Stimulated activated CD8-positive, alpha-beta memory T cell treated with anti-CD3 and anti-CD28 coated beads, Interleukin-2, amount 100 ng/mL, for 48 hours (primary cell): Measurements from ENCODE around the gene ABTB2.

ENCODE experiments used
- DNase-seq, 2 donors: peaks; one replicate each; pipeline ENCODE4 v3.0.0-alpha.2; 2020; ENCODE audit warnings: low read depth in 2 of 2

Gene ABTB2

DNA sequence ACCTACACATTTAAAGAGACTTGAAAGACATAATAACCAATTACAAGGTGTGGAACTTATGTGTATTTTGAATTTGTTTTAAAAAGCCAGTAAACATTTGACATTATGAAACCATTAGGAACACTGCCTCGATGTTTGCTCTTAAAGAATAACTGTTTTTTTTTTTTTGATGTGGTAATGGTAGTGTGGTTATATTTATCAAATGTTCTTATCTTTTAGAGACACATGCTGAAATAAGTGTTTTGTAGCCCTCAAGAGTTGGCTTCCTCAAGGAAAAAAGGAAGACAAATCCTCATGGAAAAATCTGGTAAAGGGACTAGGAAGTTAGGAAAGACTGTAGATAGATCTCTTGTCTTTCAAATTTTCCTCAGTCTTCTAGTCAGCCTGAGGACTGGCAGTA, 2.2 kb upstream of the ABTB2 start:
- no peak for DNase-seq

DNA sequence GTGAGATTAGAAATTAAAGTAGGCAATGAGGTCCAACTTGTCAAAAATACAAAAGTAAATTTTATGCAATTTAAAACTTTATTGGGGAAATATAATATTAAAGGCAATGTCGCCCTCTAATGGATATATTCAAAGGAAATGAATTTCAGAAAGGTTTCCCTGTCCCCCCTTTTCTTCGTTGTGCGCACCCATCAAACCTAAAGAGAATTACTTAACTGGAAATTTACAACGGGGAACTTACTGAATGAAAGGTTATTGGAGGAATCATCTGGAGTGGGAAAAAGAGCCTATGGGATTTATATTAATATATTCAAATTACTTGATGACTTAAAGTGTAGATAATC, 1.7 kb upstream of the ABTB2 start:
- DNase-seq, result no peak

DNA sequence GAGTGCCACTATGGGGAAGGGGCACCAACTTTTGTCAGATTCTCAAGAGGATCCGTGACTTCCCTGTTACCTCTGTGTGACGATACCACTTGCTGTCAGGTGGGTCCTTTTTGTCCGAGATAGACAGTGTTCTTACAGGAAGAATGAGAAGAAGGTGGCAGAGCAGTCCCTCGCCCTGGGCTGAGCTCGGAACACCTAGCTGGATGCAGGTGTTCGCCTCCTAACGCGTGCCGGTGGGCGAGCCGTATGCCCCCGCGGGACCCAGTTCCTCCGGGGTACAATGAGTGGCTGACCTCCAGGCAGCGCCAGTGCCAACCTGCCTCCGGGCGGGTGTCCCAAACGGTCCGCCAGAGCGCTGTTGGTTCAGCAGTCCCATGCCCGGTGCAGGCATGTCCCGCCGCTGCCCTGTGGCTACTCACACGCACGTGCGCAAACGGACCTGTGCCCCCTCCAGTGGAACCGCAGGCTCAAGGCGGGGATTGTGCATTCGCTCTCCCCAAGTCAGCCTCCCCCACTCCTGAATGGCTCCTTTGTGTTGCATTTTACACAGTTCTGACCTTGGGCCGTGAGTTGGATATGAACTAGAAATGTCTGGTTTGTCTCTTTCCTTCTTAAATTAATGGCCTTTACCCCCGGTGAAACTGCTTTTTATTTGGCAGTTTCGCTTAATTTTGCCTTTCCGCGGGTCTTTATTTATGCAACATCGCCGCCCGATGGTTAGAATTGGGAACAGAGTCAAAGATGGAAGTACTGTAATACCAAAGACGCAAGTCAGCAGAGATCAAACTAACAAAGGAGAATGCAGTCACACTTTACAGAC, 1.1 kb upstream of the ABTB2 start:
- DNase-seq, result peak; percentile 35 to 44

DNA sequence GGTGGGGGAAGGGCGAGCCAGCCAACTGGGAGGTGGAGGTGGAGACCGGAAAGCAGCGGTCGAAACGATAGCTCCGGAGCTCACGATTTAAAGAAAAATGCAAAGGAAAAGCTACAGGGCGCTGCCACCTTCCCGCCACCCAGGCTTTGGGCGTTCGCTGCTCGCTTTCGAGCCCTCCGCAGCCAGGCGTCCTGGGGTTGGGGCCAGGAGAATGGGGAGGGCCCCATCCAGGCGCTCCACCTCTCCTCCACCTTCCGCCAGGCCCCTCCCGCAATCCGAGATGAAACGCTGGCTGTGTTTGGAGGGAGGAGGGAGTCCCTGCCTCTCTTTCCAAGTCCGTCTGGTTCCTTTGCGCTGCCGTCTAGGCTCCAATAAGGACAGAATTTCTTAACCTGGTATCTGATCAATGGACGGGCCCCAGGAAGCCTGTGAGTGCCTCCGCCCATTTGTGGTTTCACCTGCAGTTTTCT, 483 bp upstream of the ABTB2 start:
- peak in 1 of 2 donors; percentile 30 for DNase-seq

DNA sequence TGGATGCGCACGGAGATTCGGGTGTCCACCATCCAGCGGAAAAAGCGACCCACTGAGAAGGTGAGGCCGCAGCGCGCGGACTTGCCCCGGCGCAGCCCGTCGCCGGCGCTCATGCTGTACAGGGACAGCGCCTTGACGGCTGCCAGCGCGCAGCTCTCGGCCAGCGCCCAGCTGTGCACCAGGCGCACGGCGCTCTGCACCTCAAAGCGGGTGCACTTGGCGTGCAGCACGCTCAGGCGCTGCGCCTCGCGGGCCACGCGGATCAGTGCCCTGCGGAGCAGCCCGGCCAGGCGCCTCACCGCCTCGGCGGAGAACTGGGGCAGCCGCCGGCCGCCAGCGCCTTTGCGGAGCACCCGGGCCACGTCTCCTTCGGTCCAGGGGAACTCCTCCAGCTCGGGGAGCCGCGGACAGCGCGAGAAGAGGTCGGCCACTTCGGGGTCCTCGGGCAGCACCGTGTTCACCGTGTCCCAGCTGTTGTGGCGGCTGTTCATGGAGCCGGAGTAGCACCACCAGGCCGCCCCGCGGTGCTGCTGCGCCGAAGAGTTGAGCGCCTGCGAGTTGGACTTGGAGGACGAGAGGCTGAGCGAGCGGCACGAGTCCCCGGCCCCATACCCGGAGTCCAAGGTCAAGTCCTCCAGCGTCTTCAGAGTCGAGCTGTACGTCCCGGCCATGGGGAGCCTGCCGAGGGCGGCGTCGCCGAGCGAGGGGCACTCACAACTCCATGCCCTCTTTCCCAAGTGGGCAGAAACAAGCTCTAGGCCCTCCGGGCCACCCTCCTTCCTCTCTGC, 703 bp downstream of the ABTB2 start:
- peak; percentile 22 to 27 for DNase-seq

DNA sequence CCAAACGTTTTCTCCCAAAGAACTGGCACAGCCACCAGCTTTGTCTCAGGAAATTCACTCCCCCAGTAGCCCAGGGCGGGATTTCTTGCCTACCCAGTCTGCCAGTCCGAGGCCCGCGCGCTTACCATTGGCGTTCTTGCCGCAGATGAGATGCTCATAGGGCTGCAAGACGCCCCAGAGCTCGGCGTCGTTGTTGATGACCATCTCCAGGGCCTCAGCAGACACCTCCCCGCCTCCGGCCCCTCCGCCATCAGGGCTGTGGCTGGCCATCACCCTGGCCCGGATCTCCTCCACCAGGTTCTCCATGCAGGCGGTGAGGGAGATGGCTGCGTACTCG, 1.3 kb downstream of the ABTB2 start:
- peak in 1 of 2 donors; percentile 4 for DNase-seq

DNA sequence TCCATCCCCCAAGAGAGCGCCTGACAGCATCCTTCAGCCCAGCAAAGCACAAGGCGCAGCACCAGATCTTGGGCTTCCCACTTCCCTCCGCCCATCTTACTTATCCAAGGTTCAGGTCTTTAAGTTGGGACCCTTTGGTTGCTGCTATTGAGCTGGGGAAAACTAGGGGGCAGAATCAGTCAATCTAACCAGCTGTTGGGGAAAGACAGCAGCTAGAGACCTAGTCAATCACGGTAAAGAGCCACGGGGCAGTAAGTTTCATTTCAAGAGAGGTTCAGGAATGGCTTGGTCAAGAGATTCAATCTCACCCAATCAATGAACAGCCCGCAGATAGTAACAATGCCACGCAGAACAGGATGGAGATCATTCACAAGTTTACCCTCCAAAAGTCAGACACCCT, 1.7 kb downstream of the ABTB2 start:
- DNase-seq, result no peak

DNA sequence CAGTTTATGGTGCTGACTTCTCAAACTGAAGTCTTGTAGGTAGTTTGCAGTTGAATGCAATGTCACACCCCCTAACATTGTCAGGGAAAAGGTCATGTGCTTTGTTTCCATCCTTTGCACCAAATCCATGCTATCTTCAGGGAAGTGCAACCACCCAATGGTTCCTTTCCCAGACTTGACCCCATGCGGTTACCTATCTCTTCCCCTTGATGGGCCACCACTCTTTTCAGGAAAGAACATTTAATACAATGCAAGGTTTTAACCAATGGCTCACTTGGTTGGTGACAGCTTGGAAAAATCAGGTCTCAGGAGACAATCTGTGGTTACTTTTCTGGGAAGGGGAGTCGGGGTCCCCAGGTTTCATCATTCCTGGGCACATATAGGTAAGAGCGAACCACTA, 2.1 kb downstream of the ABTB2 start:
- no peak for DNase-seq

DNA sequence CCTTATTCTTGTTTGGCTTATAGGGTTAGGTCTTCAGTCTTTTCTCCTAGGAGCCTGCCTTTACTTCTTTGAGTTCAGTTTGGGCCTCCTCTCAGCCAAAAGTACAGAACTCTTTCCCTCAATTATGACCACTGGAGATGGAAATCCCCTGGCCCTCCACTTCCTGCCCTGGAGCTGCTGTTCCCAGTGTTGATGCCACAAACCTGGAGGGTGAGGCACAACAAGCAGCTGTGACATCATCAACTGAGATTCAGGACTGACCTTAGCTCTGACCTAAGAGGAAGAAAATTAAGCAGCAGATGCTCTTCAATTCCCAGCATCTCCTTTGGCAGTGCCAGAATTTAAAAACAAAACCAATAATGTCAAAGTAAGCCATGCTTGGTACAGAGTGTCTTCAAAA, 3.0 kb downstream of the ABTB2 start:
- no peak for DNase-seq

DNA sequence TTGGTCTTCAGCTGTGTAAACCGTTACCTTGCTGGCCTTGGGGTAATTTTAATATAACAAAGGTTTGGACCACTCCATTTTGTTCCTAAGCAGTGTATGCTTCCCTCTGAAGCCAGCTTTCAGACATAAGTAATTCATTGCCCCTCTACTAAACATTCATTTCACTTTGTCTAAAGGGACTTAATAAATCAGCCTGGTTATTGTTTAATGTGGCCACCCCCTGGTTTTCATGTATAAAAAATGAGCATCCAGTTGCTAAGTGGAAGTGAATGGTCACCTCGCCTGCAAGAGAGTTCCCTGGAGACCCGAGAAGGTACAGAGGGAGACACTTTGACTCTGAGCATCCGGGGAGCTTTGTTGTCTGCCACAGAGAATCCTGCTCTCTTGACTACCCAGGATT, 3.9 kb downstream of the ABTB2 start:
- no peak for DNase-seq

DNA sequence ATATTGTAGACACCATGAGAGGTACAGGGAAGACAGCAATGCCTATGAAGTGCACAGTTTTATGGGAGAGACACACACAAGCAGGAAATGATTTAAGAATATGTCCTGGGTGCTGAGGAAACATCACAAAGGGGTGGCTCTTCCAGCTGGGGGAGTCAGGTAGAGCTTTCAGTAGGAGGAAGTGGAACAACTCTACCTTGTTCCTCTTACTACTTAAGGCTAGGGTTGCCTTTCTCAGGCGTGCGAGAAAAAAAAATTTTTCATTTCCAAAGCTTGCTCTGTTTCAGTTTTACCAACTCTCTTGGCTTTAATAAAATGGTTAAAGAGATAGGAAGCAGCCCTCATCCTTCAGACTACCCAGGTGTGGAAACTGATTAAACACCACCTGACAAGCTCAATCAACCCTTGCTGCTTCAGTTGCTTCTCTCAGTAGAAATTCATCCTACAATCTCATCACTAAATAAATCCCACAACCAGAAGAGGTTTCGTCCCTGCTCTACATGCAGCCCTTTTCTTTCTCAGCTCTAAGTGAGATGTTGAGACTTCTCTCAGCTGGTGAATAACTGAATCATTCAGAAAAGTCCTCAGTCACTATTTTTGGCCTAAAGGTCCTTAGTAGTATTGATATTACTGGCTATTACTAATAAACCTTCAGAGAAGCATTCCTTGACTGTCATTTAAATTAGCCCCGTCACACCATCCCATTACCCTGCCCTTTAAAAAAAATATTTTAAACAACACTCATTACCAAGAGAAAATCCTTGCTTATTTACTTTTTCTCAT, 5.9 kb downstream of the ABTB2 start:
- DNase-seq, result no peak

DNA sequence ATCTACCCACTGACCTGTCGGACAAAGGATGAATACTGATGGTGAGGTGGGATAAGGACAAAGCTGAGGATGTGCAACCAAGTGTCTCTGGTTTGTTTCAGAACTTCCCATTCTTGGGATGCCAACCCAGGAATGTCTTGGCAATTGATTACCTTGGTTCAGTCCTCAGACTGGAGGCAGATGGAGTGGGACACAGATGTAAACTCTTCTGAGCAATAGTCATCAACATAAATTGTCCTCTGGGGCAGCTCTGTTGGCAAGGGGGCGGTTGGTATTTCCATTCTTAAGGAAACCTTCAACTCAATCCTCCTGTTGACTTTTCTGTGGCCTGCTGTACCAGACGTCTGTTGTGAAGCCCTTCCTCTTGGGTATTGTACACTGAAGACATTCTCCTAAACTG, 6.8 kb downstream of the ABTB2 start:
- no peak for DNase-seq

DNA sequence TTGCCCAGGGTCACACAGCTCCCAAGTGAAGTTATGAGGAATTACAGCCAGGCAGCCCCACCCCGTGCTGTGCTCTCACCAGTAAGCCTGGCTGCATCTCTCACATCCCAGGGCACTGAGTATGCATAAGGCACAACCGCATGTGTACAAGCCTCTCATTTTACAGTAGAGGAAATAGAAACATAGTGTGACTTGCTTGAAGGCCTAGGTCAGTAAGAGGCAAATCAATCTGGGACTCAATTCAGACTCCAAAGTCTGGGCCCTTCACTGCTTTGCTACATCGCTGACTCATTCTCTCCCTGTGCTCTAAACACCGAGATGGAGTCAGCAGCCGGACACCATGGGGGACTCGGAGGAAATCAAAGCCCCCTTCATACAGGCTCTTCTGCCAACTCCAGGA, 7.9 kb downstream of the ABTB2 start:
- DNase-seq, result no peak

DNA sequence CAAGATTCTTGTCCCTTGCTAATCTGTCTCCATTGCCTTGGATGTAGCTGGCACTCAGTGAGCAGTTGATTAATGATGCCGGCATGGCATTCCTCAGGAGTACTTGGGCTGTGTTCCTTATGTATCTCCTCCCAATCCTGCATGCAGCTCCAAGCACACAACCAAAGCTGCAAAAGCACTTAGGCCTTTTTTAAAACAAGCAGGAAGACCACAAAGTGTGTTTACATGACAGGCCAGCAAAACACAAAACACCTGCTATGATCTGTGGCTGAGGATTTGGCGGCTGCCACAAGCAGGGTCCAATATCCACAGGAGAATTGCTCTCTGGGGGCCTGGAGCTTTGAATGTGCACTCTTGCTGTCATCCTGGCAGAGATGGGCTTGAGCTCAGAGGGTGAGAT, 8.9 kb downstream of the ABTB2 start:
- DNase-seq, result no peak

DNA sequence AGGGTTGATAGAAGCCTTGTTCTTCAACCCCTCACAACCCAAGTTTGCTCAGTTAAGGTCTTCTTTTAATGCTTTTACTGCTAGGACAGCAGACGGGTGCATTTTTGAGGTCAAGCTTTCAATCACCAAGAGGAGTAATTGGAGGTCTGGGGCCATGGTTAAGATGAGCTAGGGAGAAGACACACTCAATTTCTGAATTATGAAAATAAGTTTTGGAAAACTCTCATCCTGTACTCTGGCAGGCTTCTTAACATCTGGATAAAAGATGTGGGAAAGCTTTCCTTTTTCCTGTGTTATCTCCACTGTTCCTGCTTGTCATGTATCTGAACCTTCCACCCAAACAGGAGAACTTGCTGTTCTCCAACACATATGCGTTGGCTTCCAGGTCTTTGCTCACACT, 9.7 kb downstream of the ABTB2 start:
- DNase-seq, result no peak

DNA sequence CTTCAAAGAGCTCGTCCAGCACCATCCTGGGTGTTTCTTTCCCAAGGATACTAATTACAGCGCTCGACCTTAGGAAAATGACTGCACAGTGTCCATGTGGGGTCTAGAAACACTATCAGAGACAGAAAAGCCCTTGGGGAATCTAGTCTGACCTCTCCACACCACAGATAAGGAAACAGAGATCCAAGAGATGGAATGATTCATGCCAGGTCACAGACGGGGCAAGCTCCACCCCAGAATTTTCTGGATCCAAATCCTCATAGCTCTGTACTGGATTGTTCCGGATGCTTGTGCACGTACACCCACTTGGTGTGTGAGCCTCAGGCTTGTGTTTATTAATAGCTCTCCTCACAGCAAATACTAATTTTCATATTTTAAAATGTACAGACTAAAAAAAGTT, 11.3 kb downstream of the ABTB2 start:
- no peak for DNase-seq

DNA sequence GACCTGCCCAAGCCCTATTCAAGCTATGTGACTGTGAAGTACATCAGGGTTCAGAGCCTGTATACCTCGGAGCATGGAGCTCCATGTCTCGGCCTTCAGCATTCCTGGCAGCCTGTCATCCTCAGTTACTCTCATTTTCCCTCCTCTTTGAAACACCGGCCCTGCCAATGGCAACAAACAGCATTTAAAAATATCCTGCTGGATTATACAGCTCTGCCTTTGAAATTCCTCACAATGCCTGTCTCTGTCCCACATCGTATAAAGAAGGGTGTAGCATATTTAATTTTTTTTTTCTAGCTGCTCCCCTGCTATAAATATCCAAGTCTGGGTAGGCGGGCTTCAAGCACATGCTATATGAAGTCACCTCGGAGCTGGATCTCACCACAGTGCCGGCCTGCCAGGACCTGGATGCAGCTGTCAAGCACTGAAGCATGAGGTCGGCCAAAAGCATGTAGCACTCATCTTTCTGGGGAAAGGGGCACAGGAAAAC, 11.8 kb downstream of the ABTB2 start:
- no peak for DNase-seq

DNA sequence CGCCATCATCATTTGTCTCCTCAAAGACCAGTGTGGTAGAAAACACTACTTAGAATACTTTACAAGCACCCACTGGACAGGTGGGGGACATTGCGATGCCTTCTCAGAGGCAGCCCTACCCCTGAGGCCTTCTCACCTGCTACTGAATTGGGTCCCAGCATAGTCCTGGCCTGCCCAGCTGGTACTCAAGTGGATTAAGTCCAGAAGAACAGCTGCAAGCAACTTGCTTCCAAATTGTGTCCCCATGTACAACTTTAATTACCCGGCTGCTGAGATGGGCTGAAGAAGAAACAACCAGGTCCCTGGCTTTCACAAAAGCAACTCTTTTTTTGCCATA, 12.3 kb downstream of the ABTB2 start:
- no peak for DNase-seq

DNA sequence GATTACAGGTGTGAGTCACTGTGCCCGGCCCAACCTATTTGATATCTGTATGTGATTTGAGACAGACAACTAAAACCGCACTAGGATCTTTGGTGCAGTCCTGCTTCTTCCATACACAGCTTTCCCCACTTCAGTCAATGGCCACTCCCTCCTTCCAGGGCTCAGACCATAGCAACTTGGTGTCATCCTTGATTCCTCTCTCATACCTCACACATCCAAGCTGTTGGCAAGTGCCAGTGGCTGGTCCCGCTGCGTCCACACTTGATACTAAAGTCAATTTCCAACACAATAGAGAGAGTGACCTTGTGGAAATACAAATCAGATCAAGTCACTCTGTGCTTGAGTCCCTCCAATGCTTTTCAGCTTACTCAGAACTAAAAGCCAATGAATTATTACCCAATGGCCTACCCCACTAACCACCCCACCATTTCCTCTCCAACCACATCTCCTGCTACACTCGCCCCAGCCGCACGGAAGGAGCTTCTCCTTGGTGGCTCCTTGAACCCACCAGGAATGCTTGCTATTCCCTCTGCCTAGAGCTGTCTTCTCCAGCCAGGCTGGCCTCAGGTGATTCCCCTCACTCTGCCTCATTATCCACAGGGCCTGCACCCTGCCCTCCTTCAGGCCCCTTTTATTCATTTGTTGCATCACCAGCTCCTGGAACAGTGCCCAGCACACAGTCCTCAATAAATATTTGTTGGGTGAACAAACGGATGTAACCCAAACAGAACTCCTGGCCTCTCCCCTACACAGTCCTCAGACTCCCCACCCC, 12.9 kb downstream of the ABTB2 start:
- no peak for DNase-seq

DNA sequence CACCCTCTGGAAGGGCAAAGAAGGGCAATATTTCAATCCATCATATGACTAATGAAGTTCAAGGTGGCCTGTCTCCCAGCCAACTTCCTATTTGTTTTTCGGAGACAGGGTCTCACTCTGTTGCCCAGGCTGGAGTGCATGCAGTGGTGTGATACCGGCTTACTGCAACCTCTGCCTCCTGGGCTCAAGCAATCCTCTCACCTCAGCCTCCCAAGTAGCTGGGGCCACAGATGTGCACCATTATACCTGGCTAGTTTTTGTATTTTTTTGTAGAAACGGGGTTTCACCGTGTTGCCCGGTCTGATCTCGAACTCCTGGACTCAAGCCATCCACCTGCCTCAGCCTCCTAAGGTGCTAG, 13.4 kb downstream of the ABTB2 start:
- DNase-seq, result no peak

DNA sequence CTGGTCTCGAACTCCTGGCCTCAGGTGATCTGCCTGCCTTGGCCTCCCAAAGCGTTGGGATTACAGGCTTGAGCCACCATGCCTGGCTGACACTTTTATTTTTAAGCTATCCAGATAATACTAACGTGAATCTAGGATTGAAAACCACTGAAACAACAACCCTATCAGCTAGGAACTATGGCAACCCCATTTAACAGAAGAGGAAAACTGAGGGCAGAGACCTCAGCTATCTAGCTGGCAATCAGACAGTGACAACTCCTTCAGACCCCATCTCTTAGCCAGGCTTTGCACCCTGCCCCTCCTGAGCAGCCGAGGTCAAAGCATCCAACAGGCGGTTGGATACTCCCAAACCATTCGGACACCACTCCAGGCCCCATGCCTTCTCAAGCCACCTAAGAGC, 14.1 kb downstream of the ABTB2 start:
- no peak for DNase-seq

DNA sequence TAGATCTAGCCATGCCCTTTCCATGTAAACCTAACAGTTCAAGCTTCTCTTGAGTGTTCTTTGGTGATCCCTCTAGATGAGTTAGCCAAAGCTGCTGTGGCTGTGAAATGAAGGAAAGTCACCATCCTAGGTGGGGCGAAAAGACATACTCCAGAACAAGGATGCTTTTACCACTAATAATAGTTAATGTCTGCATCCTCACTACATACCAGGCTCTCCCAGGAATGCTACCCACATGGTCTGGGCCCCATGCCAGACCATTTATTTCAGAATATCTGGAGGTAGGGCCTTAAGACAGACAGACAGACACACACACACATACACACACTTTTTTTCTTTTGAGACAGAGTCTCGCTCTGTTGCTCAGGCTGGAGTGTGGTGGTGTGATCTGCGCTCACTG, 14.7 kb downstream of the ABTB2 start:
- DNase-seq, result no peak
